Parathyroid adenoma (tissue), 2 donors: ENCODE results near the gene RAPGEF4.

Source experiments
- H2AFZ ChIP-seq: fragments of 300-600 bp; sonication (generic); one replicate; pipeline ENCODE4 v1.7.0; 2017; ENCODE audit warnings: antibody characterized with exemption, mild to moderate bottlenecking
- H3K27ac ChIP-seq: fragments of 300-600 bp; sonication (generic); one replicate; pipeline ENCODE4 v1.7.0; 2017
- H3K27me3 ChIP-seq: fragments of 300-600 bp; sonication (generic); one replicate; pipeline ENCODE4 v1.7.0; 2017; ENCODE audit warnings: low read length; ENCODE audit not compliant: control insufficient read depth, insufficient read depth
- H3K36me3 ChIP-seq: fragments of 300-600 bp; sonication (generic); one replicate; pipeline ENCODE4 v1.7.0; 2017; ENCODE audit warnings: low read length; ENCODE audit not compliant: control insufficient read depth, insufficient read depth
- H3K4me1 ChIP-seq: fragments of 300-600 bp; sonication (generic); one replicate; pipeline ENCODE4 v1.7.0; 2017; ENCODE audit warnings: control low read depth
- H3K4me2 ChIP-seq: fragments of 300-600 bp; sonication (generic); one replicate; pipeline ENCODE4 v1.7.0; 2017; ENCODE audit warnings: low read length
- H3K4me3 ChIP-seq: fragments of 300-600 bp; sonication (generic); one replicate; pipeline ENCODE4 v1.7.0; 2017; ENCODE audit warnings: low read depth, low read length
- H3K79me2 ChIP-seq: fragments of 300-600 bp; sonication (generic); one replicate; pipeline ENCODE4 v1.7.0; 2017; ENCODE audit warnings: control low read depth
- H3K9ac ChIP-seq: fragments of 300-600 bp; sonication (generic); one replicate; pipeline ENCODE4 v1.7.0; 2017; ENCODE audit warnings: mild to moderate bottlenecking
- H3K9me3 ChIP-seq: fragments of 300-600 bp; sonication (generic); one replicate; pipeline ENCODE4 v1.7.0; 2017; ENCODE audit warnings: low read length; ENCODE audit not compliant: control insufficient read depth
- CTCF ChIP-seq: fragments of 300-600 bp; sonication (generic); IDR thresholded peaks from one replicate; pipeline ENCODE4 v1.7.0; 2017; ENCODE audit warnings: antibody characterized with exemption, mild to moderate bottlenecking
- donor health status: primary hyperparathyroidism.

RAPGEF4 gene

GRCh38 chr2:172829229-172829628 lies 93.6 kb downstream of the RAPGEF4 start:
- no peaks in the 10 kb centered on the region for H3K9me3 ChIP-seq
- no peaks in the 10 kb centered on the region for H3K27me3 ChIP-seq
- no peak overlapping the region for H3K4me2 ChIP-seq
- H3K79me2 ChIP-seq: no peaks in the 10 kb centered on the region
- no peak overlapping the region for H3K4me3 ChIP-seq
- no peak overlapping the region for H3K27ac ChIP-seq
- H3K36me3 ChIP-seq: no peaks in the 10 kb centered on the region
- H3K4me1 ChIP-seq: no peaks in the 10 kb centered on the region
- TF ChIP-seq CTCF: no peak
- no peak overlapping the region for H3K9ac ChIP-seq
- no peak overlapping the region for H2AFZ ChIP-seq

- no peak overlapping the region for H3K4me2 ChIP-seq
- no peak for TF ChIP-seq CTCF
- H2AFZ ChIP-seq: no peak overlapping the region
- no peaks in the 10 kb centered on the region for H3K36me3 ChIP-seq
- no peak overlapping the region for H3K27ac ChIP-seq
- no peak overlapping the region for H3K4me3 ChIP-seq
- H3K27me3 ChIP-seq: no peaks in the 10 kb centered on the region
- no peak overlapping the region for H3K9ac ChIP-seq
- no peaks in the 10 kb centered on the region for H3K79me2 ChIP-seq
- no peaks in the 10 kb centered on the region for H3K9me3 ChIP-seq
- no peaks in the 10 kb centered on the region for H3K4me1 ChIP-seq
These were observed 94.8 kb downstream of the RAPGEF4 start for GRCh38 chr2:172830482-172830881.

- H3K4me3 ChIP-seq: no peak overlapping the region
- no peaks in the 10 kb centered on the region for H3K9me3 ChIP-seq
- H3K4me2 ChIP-seq: no peak overlapping the region
- no peaks in the 10 kb centered on the region for H3K4me1 ChIP-seq
- no peaks in the 10 kb centered on the region for H3K79me2 ChIP-seq
- peak overlapping the region; percentile 15 for H3K27ac ChIP-seq
- no peak for TF ChIP-seq CTCF
- H3K9ac ChIP-seq: no peak overlapping the region
- H2AFZ ChIP-seq: no peak overlapping the region
- H3K36me3 ChIP-seq: no peaks in the 10 kb centered on the region
- H3K27me3 ChIP-seq: no peaks in the 10 kb centered on the region
These were observed 98.3 kb downstream of the RAPGEF4 start for GRCh38 chr2:172833898-172834297.

GRCh38 chr2:172834881-172835280 lies 99.2 kb downstream of the RAPGEF4 start:
- Histone ChIP-seq H3K4me2 (no peak overlapping the region), H3K4me3 (no peak overlapping the region)
- TF ChIP-seq CTCF: no peak

GRCh38 chr2:172836347-172836821 lies 100.7 kb downstream of the RAPGEF4 start:
- Histone ChIP-seq H3K79me2 (no peaks in the 10 kb centered on the region), H2AFZ (no peak overlapping the region), H3K27me3 (no peaks in the 10 kb centered on the region), H3K27ac (peak overlapping the region; percentile 20), H3K4me3 (no peak overlapping the region), H3K9ac (no peak overlapping the region), H3K9me3 (no peaks in the 10 kb centered on the region), H3K4me2 (no peak overlapping the region), H3K36me3 (no peaks in the 10 kb centered on the region), H3K4me1 (no peaks in the 10 kb centered on the region)
- no peak for TF ChIP-seq CTCF

More at GRCh38 chr2:172834881-172835280, 99.2 kb downstream of the RAPGEF4 start:
- H3K4me1 ChIP-seq: no peaks in the 10 kb centered on the region
- H3K9ac ChIP-seq: no peak overlapping the region
- H3K36me3 ChIP-seq: no peaks in the 10 kb centered on the region
- no peaks in the 10 kb centered on the region for H3K9me3 ChIP-seq
- H2AFZ ChIP-seq: no peak overlapping the region
- H3K27ac ChIP-seq: no peak overlapping the region
- H3K27me3 ChIP-seq: no peaks in the 10 kb centered on the region
- no peaks in the 10 kb centered on the region for H3K79me2 ChIP-seq
